ENCODE results near the gene NPAS3.
A peak's percentile ranks its signal among the peaks of the same experiment; 100 is the strongest.

NPAS3 gene

GRCh38 chr14:33836900-33837577 lies 898.4 kb downstream of the NPAS3 start:
- DNase-seq (ENCODE audit: low spot score) = no peak

- DNase-seq (ENCODE audit: low spot score) = no peak
Measured at GRCh38 chr14:33837943-33838683, 899.4 kb downstream of the NPAS3 start.

- peak; percentile 52 for DNase-seq (ENCODE audit: low spot score)
Measured at GRCh38 chr14:33839193-33840076, 900.8 kb downstream of the NPAS3 start.

GRCh38 chr14:33840797-33841196 lies 902.1 kb downstream of the NPAS3 start:
- no peak for DNase-seq (ENCODE audit: low spot score)

GRCh38 chr14:33842299-33842698 lies 903.6 kb downstream of the NPAS3 start:
- no peak for DNase-seq (ENCODE audit: low spot score)

GRCh38 chr14:33844118-33844517 lies 905.4 kb downstream of the NPAS3 start:
- no peak for DNase-seq (ENCODE audit: low spot score)

GRCh38 chr14:33846100-33846824 lies 907.6 kb downstream of the NPAS3 start:
- no peak for DNase-seq (ENCODE audit: low spot score)

GRCh38 chr14:33847066-33847465 lies 908.4 kb downstream of the NPAS3 start:
- no peak for DNase-seq (ENCODE audit: low spot score)

- no peak for DNase-seq (ENCODE audit: low spot score)
Measured at GRCh38 chr14:33848009-33848408, 909.3 kb downstream of the NPAS3 start.

- peak; percentile 7 for DNase-seq (ENCODE audit: low spot score)
Measured at GRCh38 chr14:33848706-33849454, 910.2 kb downstream of the NPAS3 start.

- DNase-seq (ENCODE audit: low spot score) = no peak
Measured at GRCh38 chr14:33849455-33849801, 910.7 kb downstream of the NPAS3 start.

- DNase-seq (ENCODE audit: low spot score) = no peak
Measured at GRCh38 chr14:33850826-33851225, 912.1 kb downstream of the NPAS3 start.

GRCh38 chr14:33851366-33851765 lies 912.7 kb downstream of the NPAS3 start:
- DNase-seq (ENCODE audit: low spot score) = no peak

GRCh38 chr14:33851931-33852330 lies 913.3 kb downstream of the NPAS3 start:
- no peak for DNase-seq (ENCODE audit: low spot score)
